Measurements from ENCODE around the gene GPR12.
A peak's percentile ranks its signal among the peaks of the same experiment; 100 is the strongest.

GPR12 gene

GRCh38 chr13:26772531-26772930, 11.9 kb upstream of the GPR12 start:
- no peaks in the 10 kb centered on the region for H3K4me1 ChIP-seq (ENCODE audit: control insufficient read depth, insufficient read depth, low read length)
- H3K27ac ChIP-seq (ENCODE audit: low read depth, low read length), result no peak overlapping the region
- H3K9me3 ChIP-seq (ENCODE audit: control insufficient read depth, insufficient read depth, low read depth, low read length), result no peaks in the 10 kb centered on the region
- H3K27me3 ChIP-seq (ENCODE audit: control insufficient read depth, insufficient read depth, low read length), result peaks cover 4% of the 10 kb centered on the region; the same call in 1 of the 2 replicates
- H3K36me3 ChIP-seq (ENCODE audit: control insufficient read depth, insufficient read depth, low read length), result no peaks in the 10 kb centered on the region
- no peak overlapping the region for H3K4me3 ChIP-seq (ENCODE audit: low read depth, low read length)
- H3K9ac ChIP-seq (ENCODE audit: low read length), result no peak overlapping the region

- H3K27ac ChIP-seq (ENCODE audit: low read depth, low read length), result no peak overlapping the region
- H3K9me3 ChIP-seq (ENCODE audit: control insufficient read depth, insufficient read depth, low read depth, low read length), result no peaks in the 10 kb centered on the region
- no peaks in the 10 kb centered on the region for H3K4me1 ChIP-seq (ENCODE audit: control insufficient read depth, insufficient read depth, low read length)
- no peak overlapping the region for H3K9ac ChIP-seq (ENCODE audit: low read length)
- no peaks in the 10 kb centered on the region for H3K36me3 ChIP-seq (ENCODE audit: control insufficient read depth, insufficient read depth, low read length)
- H3K27me3 ChIP-seq (ENCODE audit: control insufficient read depth, insufficient read depth, low read length), result peaks cover 7% of the 10 kb centered on the region; the same call in 1 of the 2 replicates
- no peak overlapping the region for H3K4me3 ChIP-seq (ENCODE audit: low read depth, low read length)
Observed at GRCh38 chr13:26771796-26772195, 11.2 kb upstream of the GPR12 start.

- Histone ChIP-seq H3K27me3 (ENCODE audit: control insufficient read depth, insufficient read depth, low read length) (peaks cover 87% of the 10 kb centered on the region), H3K4me3 (ENCODE audit: low read depth, low read length) (no peak overlapping the region), H3K4me1 (ENCODE audit: control insufficient read depth, insufficient read depth, low read length) (no peaks in the 10 kb centered on the region; the same call in 1 of the 2 replicates)
Observed at GRCh38 chr13:26762745-26763345, 2.3 kb upstream of the GPR12 start.

GRCh38 chr13:26760832-26761582, 421 bp upstream of the GPR12 start:
- H3K27me3 ChIP-seq (ENCODE audit: control insufficient read depth, insufficient read depth, low read length), result peaks cover 93% of the 10 kb centered on the region
- H3K4me3 ChIP-seq (ENCODE audit: low read depth, low read length), result peak overlapping the region; percentile 41
- no peaks in the 10 kb centered on the region for H3K9me3 ChIP-seq (ENCODE audit: control insufficient read depth, insufficient read depth, low read depth, low read length)
- no peak overlapping the region for H3K9ac ChIP-seq (ENCODE audit: low read length)
- no peaks in the 10 kb centered on the region for H3K36me3 ChIP-seq (ENCODE audit: control insufficient read depth, insufficient read depth, low read length)
- H3K4me1 ChIP-seq (ENCODE audit: control insufficient read depth, insufficient read depth, low read length), result no peaks in the 10 kb centered on the region; the same call in 1 of the 2 replicates
- no peak overlapping the region for H3K27ac ChIP-seq (ENCODE audit: low read depth, low read length)

More at GRCh38 chr13:26762745-26763345, 2.3 kb upstream of the GPR12 start:
- Histone ChIP-seq H3K9ac (ENCODE audit: low read length) (no peak overlapping the region), H3K36me3 (ENCODE audit: control insufficient read depth, insufficient read depth, low read length) (no peaks in the 10 kb centered on the region), H3K9me3 (ENCODE audit: control insufficient read depth, insufficient read depth, low read depth, low read length) (no peaks in the 10 kb centered on the region), H3K27ac (ENCODE audit: low read depth, low read length) (no peak overlapping the region)

- peak overlapping the region; percentile 66 for H3K4me3 ChIP-seq (ENCODE audit: low read depth, low read length)
- H3K9me3 ChIP-seq (ENCODE audit: control insufficient read depth, insufficient read depth, low read depth, low read length), result no peaks in the 10 kb centered on the region
- H3K27me3 ChIP-seq (ENCODE audit: control insufficient read depth, insufficient read depth, low read length), result peaks cover 79% of the 10 kb centered on the region
- H3K27ac ChIP-seq (ENCODE audit: low read depth, low read length), result no peak overlapping the region
- no peaks in the 10 kb centered on the region; the same call in 1 of the 2 replicates for H3K4me1 ChIP-seq (ENCODE audit: control insufficient read depth, insufficient read depth, low read length)
- H3K9ac ChIP-seq (ENCODE audit: low read length), result no peak overlapping the region
- H3K36me3 ChIP-seq (ENCODE audit: control insufficient read depth, insufficient read depth, low read length), result no peaks in the 10 kb centered on the region
Observed at GRCh38 chr13:26759249-26759906, 1.2 kb downstream of the GPR12 start.

GRCh38 chr13:26758496-26759157, 2.0 kb downstream of the GPR12 start:
- Histone ChIP-seq H3K27ac (ENCODE audit: low read depth, low read length) (no peak overlapping the region), H3K4me1 (ENCODE audit: control insufficient read depth, insufficient read depth, low read length) (no peaks in the 10 kb centered on the region; the same call in 1 of the 2 replicates), H3K9ac (ENCODE audit: low read length) (no peak overlapping the region), H3K27me3 (ENCODE audit: control insufficient read depth, insufficient read depth, low read length) (peaks cover 72% of the 10 kb centered on the region), H3K36me3 (ENCODE audit: control insufficient read depth, insufficient read depth, low read length) (no peaks in the 10 kb centered on the region), H3K4me3 (ENCODE audit: low read depth, low read length) (no peak overlapping the region), H3K9me3 (ENCODE audit: control insufficient read depth, insufficient read depth, low read depth, low read length) (no peaks in the 10 kb centered on the region)

- no peak overlapping the region for H3K27ac ChIP-seq (ENCODE audit: low read depth, low read length)
- H3K9ac ChIP-seq (ENCODE audit: low read length), result no peak overlapping the region
- no peaks in the 10 kb centered on the region for H3K36me3 ChIP-seq (ENCODE audit: control insufficient read depth, insufficient read depth, low read length)
- no peaks in the 10 kb centered on the region; the same call in 1 of the 2 replicates for H3K4me1 ChIP-seq (ENCODE audit: control insufficient read depth, insufficient read depth, low read length)
- no peaks in the 10 kb centered on the region for H3K9me3 ChIP-seq (ENCODE audit: control insufficient read depth, insufficient read depth, low read depth, low read length)
- H3K27me3 ChIP-seq (ENCODE audit: control insufficient read depth, insufficient read depth, low read length), result peaks cover 63% of the 10 kb centered on the region
- H3K4me3 ChIP-seq (ENCODE audit: low read depth, low read length), result no peak overlapping the region
Observed at GRCh38 chr13:26756961-26757360, 3.6 kb downstream of the GPR12 start.

- Histone ChIP-seq H3K27me3 (ENCODE audit: control insufficient read depth, insufficient read depth, low read length) (peaks cover 24% of the 10 kb centered on the region), H3K4me3 (ENCODE audit: low read depth, low read length) (no peak overlapping the region), H3K9ac (ENCODE audit: low read length) (no peak overlapping the region)
Observed at GRCh38 chr13:26752671-26753070, 7.9 kb downstream of the GPR12 start.

GRCh38 chr13:26749905-26750304, 10.7 kb downstream of the GPR12 start:
- peaks cover 14% of the 10 kb centered on the region for H3K27me3 ChIP-seq (ENCODE audit: control insufficient read depth, insufficient read depth, low read length)
- H3K27ac ChIP-seq (ENCODE audit: low read depth, low read length), result no peak overlapping the region
- H3K9me3 ChIP-seq (ENCODE audit: control insufficient read depth, insufficient read depth, low read depth, low read length), result no peaks in the 10 kb centered on the region
- no peak overlapping the region for H3K9ac ChIP-seq (ENCODE audit: low read length)
- no peaks in the 10 kb centered on the region for H3K4me1 ChIP-seq (ENCODE audit: control insufficient read depth, insufficient read depth, low read length)
- no peak overlapping the region for H3K4me3 ChIP-seq (ENCODE audit: low read depth, low read length)
- H3K36me3 ChIP-seq (ENCODE audit: control insufficient read depth, insufficient read depth, low read length), result no peaks in the 10 kb centered on the region

More at GRCh38 chr13:26752671-26753070, 7.9 kb downstream of the GPR12 start:
- Histone ChIP-seq H3K27ac (ENCODE audit: low read depth, low read length) (no peak overlapping the region), H3K36me3 (ENCODE audit: control insufficient read depth, insufficient read depth, low read length) (no peaks in the 10 kb centered on the region), H3K4me1 (ENCODE audit: control insufficient read depth, insufficient read depth, low read length) (no peaks in the 10 kb centered on the region), H3K9me3 (ENCODE audit: control insufficient read depth, insufficient read depth, low read depth, low read length) (no peaks in the 10 kb centered on the region)

- Histone ChIP-seq H3K27ac (ENCODE audit: low read depth, low read length) (no peak overlapping the region), H3K4me3 (ENCODE audit: low read depth, low read length) (no peak overlapping the region), H3K9ac (ENCODE audit: low read length) (no peak overlapping the region), H3K27me3 (ENCODE audit: control insufficient read depth, insufficient read depth, low read length) (peaks cover 18% of the 10 kb centered on the region), H3K4me1 (ENCODE audit: control insufficient read depth, insufficient read depth, low read length) (no peaks in the 10 kb centered on the region), H3K9me3 (ENCODE audit: control insufficient read depth, insufficient read depth, low read depth, low read length) (no peaks in the 10 kb centered on the region), H3K36me3 (ENCODE audit: control insufficient read depth, insufficient read depth, low read length) (no peaks in the 10 kb centered on the region)
Observed at GRCh38 chr13:26749285-26749684, 11.3 kb downstream of the GPR12 start.
